ENCODE measurements around the gene LYZL6. TPM values are rescaled to one million over a fixed set of nuclear protein-coding genes. Genes with fewer than 3 reads are reported as not detected.
A peak's percentile ranks its signal among the peaks of the same experiment; 100 is the strongest.

Gene LYZL6
- polyA plus RNA-seq, 1 donor: not detected

DNA sequence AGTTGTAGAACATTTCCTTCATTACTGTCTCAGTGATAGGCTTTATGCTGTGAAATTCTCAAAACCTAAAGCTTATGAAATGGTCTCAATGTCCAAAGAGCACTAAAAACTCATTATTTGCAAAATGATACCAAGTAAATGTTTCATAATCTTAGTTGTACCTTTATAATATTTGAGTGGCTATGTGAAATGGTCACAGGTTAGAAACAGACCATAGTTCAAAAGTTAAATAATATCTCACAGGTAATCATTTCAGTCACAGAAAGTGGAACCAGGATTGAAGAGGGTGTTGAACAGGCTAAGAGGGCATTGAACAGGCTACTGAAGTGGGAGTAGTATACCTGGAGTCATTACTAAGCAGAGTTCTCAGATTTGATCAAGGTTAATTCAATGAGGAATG lies 15.8 kb downstream of the LYZL6 start:
- DNase-seq: peak; percentile 53 to 80
- no peaks in the 10 kb centered on the region for H3K9me3 ChIP-seq (ENCODE audit: control insufficient read depth, low read depth, low read length)
- H3K27ac ChIP-seq (ENCODE audit: low read length): peak overlapping the region; percentile 82
- H3K27me3 ChIP-seq (ENCODE audit: control insufficient read depth, insufficient read depth, low read length): no peaks in the 10 kb centered on the region
- H3K4me1 ChIP-seq (ENCODE audit: control insufficient read depth, insufficient read depth, low read length): peaks cover 9% of the 10 kb centered on the region
- no peak overlapping the region for H3K4me3 ChIP-seq (ENCODE audit: low read length)
- peaks cover 2% of the 10 kb centered on the region for H3K36me3 ChIP-seq (ENCODE audit: control insufficient read depth, insufficient read depth, low read length)

GRCh38 chr17:35923609-35924114 lies 19.9 kb downstream of the LYZL6 start:
- Histone ChIP-seq H3K27ac (ENCODE audit: low read length) (no peak overlapping the region), H3K9me3 (ENCODE audit: control insufficient read depth, low read depth, low read length) (no peaks in the 10 kb centered on the region), H3K36me3 (ENCODE audit: control insufficient read depth, insufficient read depth, low read length) (peaks cover 2% of the 10 kb centered on the region), H3K4me1 (ENCODE audit: control insufficient read depth, insufficient read depth, low read length) (peaks cover 4% of the 10 kb centered on the region), H3K4me3 (ENCODE audit: low read length) (no peak overlapping the region), H3K27me3 (ENCODE audit: control insufficient read depth, insufficient read depth, low read length) (no peaks in the 10 kb centered on the region)
- no CpG with 5 or more reads among the region's 6 CpGs for WGBS (ENCODE audit: insufficient coverage, low lambda C conversion rate)
- no peak for DNase-seq

- Histone ChIP-seq H3K27me3 (ENCODE audit: control insufficient read depth, insufficient read depth, low read length) (no peaks in the 10 kb centered on the region), H3K9me3 (ENCODE audit: control insufficient read depth, low read depth, low read length) (peaks cover 7% of the 10 kb centered on the region), H3K36me3 (ENCODE audit: control insufficient read depth, insufficient read depth, low read length) (peaks cover 2% of the 10 kb centered on the region), H3K4me3 (ENCODE audit: low read length) (no peak overlapping the region), H3K4me1 (ENCODE audit: control insufficient read depth, insufficient read depth, low read length) (peaks cover 13% of the 10 kb centered on the region), H3K27ac (ENCODE audit: low read length) (no peak overlapping the region)
- no peak for DNase-seq
- WGBS (ENCODE audit: insufficient coverage, low lambda C conversion rate): no CpG with 5 or more reads among the region's 1 CpG
These were observed 23.3 kb downstream of the LYZL6 start for GRCh38 chr17:35920229-35920628.

DNA sequence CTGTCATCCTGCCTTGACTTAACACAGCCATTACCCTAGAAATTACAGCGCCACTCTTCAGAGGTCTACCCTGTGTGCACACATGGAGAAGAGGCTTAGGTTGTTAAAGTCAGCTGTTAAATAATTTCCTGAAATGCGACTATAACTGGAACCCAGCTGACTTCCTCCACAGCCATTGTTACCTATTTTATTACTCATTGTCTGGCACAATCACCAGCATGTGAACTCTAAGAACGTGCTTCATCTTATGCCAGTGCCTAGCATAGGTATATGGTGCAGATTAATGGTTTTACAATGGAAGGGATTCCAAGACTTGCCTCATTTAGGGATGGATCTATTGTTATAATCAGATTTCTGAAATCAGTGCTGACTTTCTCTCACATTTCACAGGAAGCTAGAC lies 24.8 kb downstream of the LYZL6 start:
- no peak for DNase-seq
- WGBS (ENCODE audit: insufficient coverage, low lambda C conversion rate): no CpG with 5 or more reads among the region's 3 CpGs
- H3K36me3 ChIP-seq (ENCODE audit: control insufficient read depth, insufficient read depth, low read length): peaks cover 2% of the 10 kb centered on the region

DNA sequence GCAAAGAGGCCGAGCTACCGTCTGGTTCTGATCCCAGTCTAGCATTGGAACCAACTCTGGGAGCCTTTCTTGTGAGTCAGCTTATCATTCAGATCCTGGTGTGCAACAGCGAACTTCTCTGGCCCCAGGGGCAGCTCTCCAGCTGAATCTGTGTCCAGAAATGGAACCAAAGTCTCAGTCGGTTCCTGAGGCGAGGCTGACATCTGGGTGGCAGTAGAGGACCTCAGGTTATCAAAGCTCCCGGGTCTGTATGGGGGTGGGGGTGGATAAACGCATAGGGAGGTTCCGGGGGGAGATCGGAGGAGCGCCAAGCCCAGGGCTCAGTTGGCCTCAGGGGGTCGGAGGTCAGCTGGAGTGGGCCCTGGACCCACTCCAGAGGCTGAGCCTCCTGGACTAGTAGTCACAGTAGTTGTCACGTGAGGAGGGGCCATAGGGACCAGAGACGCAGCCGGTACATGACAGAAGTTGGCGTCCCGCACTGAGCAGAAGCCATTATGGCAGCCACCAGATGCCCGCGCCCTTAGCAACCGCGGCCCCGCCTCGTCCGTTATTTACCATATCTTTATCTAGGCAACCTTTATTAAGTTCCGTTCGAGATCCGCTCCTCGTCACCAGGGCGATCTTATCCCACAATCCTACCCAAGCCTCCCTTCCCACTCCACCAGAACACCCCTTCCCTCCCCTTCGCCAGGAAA lies 25.8 kb downstream of the LYZL6 start:
- H3K27ac ChIP-seq (ENCODE audit: low read length): no peak overlapping the region
- no peaks in the 10 kb centered on the region for H3K36me3 ChIP-seq (ENCODE audit: control insufficient read depth, insufficient read depth, low read length)
- no peak overlapping the region for H3K4me3 ChIP-seq (ENCODE audit: low read length)
- 92% methylated on average over 5 of the region's 29 CpGs for WGBS (ENCODE audit: insufficient coverage, low lambda C conversion rate)
- no peaks in the 10 kb centered on the region for H3K27me3 ChIP-seq (ENCODE audit: control insufficient read depth, insufficient read depth, low read length)
- DNase-seq: no peak
- H3K9me3 ChIP-seq (ENCODE audit: control insufficient read depth, low read depth, low read length): peaks cover 7% of the 10 kb centered on the region
- peaks cover 25% of the 10 kb centered on the region for H3K4me1 ChIP-seq (ENCODE audit: control insufficient read depth, insufficient read depth, low read length)

More for the DNA sequence above, 24.8 kb downstream of the LYZL6 start:
- no peaks in the 10 kb centered on the region for H3K27me3 ChIP-seq (ENCODE audit: control insufficient read depth, insufficient read depth, low read length)
- peaks cover 7% of the 10 kb centered on the region for H3K9me3 ChIP-seq (ENCODE audit: control insufficient read depth, low read depth, low read length)
- H3K27ac ChIP-seq (ENCODE audit: low read length): no peak overlapping the region
- H3K4me1 ChIP-seq (ENCODE audit: control insufficient read depth, insufficient read depth, low read length): peaks cover 25% of the 10 kb centered on the region
- no peak overlapping the region for H3K4me3 ChIP-seq (ENCODE audit: low read length)

GRCh38 chr17:35915153-35915964 lies 28.2 kb downstream of the LYZL6 start:
- H3K9me3 ChIP-seq (ENCODE audit: control insufficient read depth, low read depth, low read length): peaks cover 7% of the 10 kb centered on the region
- H3K27me3 ChIP-seq (ENCODE audit: control insufficient read depth, insufficient read depth, low read length): no peaks in the 10 kb centered on the region
- WGBS (ENCODE audit: insufficient coverage, low lambda C conversion rate): no CpG with 5 or more reads among the region's 3 CpGs
- H3K4me1 ChIP-seq (ENCODE audit: control insufficient read depth, insufficient read depth, low read length): peaks cover 25% of the 10 kb centered on the region
- DNase-seq: peak; percentile 77 to 90
- H3K4me3 ChIP-seq (ENCODE audit: low read length): no peak overlapping the region
- peak overlapping the region; percentile 95 for H3K27ac ChIP-seq (ENCODE audit: low read length)
- H3K36me3 ChIP-seq (ENCODE audit: control insufficient read depth, insufficient read depth, low read length): no peaks in the 10 kb centered on the region

DNA sequence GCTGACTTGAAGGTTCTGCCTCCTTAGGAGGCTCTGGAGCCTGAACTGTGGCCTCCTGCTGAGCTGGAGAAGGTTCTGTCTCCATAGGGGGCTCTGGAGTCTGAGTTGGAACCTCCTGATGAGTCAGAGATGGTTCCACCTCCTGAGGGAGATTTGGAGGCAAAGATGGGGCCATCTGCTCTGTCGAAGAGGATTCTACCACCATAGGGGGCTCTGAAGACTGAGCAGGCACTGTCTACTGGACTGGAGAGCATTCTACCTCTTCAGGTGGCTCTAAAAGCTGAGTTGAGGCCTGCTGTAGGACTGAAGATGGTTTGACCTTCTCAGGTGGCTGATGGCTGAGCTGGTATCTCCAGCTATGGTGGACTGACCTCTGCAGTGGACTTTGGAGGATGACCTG lies 29.2 kb downstream of the LYZL6 start:
- Histone ChIP-seq H3K9me3 (ENCODE audit: control insufficient read depth, low read depth, low read length) (peaks cover 7% of the 10 kb centered on the region), H3K27me3 (ENCODE audit: control insufficient read depth, insufficient read depth, low read length) (no peaks in the 10 kb centered on the region), H3K36me3 (ENCODE audit: control insufficient read depth, insufficient read depth, low read length) (no peaks in the 10 kb centered on the region), H3K4me3 (ENCODE audit: low read length) (no peak overlapping the region), H3K27ac (ENCODE audit: low read length) (peak overlapping the region; percentile 95), H3K4me1 (ENCODE audit: control insufficient read depth, insufficient read depth, low read length) (peaks cover 25% of the 10 kb centered on the region)
- no peak for DNase-seq
- WGBS (ENCODE audit: insufficient coverage, low lambda C conversion rate): no CpG with 5 or more reads among the region's 1 CpG

DNA sequence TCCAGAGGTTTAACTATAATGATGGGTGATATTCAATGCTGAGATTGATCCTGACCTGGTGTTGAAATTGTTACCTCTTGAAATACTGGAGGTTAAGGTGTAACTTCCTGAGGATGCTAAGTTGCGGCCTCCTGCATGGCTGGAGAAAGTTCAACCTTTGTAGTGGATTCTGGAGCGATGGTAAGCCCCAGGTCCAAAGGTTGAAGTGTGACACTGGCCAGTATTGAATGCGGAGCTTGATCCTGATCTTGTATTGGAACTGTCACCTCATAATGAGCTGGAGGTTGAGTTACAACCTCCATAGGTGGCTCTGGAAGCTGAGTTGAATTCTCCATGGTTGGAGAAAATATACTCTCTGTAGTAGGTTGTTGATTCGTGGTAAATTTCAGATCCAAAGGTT lies 29.9 kb downstream of the LYZL6 start:
- no CpG with 5 or more reads among the region's 4 CpGs for WGBS (ENCODE audit: insufficient coverage, low lambda C conversion rate)
- Histone ChIP-seq H3K36me3 (ENCODE audit: control insufficient read depth, insufficient read depth, low read length) (no peaks in the 10 kb centered on the region), H3K9me3 (ENCODE audit: control insufficient read depth, low read depth, low read length) (peaks cover 7% of the 10 kb centered on the region), H3K27ac (ENCODE audit: low read length) (peak overlapping the region; percentile 95), H3K27me3 (ENCODE audit: control insufficient read depth, insufficient read depth, low read length) (no peaks in the 10 kb centered on the region), H3K4me1 (ENCODE audit: control insufficient read depth, insufficient read depth, low read length) (peaks cover 25% of the 10 kb centered on the region), H3K4me3 (ENCODE audit: low read length) (no peak overlapping the region)
- peak in 1 of 2 donors; percentile 51 for DNase-seq

GRCh38 chr17:35912942-35913341 lies 30.6 kb downstream of the LYZL6 start:
- no peaks in the 10 kb centered on the region for H3K36me3 ChIP-seq (ENCODE audit: control insufficient read depth, insufficient read depth, low read length)
- no peak overlapping the region for H3K27ac ChIP-seq (ENCODE audit: low read length)
- DNase-seq: peak in 1 of 2 donors; percentile 40
- peaks cover 4% of the 10 kb centered on the region for H3K9me3 ChIP-seq (ENCODE audit: control insufficient read depth, low read depth, low read length)
- no peak overlapping the region for H3K4me3 ChIP-seq (ENCODE audit: low read length)
- H3K4me1 ChIP-seq (ENCODE audit: control insufficient read depth, insufficient read depth, low read length): peaks cover 25% of the 10 kb centered on the region
- WGBS (ENCODE audit: insufficient coverage, low lambda C conversion rate): no CpG with 5 or more reads among the region's 2 CpGs
- H3K27me3 ChIP-seq (ENCODE audit: control insufficient read depth, insufficient read depth, low read length): no peaks in the 10 kb centered on the region

DNA sequence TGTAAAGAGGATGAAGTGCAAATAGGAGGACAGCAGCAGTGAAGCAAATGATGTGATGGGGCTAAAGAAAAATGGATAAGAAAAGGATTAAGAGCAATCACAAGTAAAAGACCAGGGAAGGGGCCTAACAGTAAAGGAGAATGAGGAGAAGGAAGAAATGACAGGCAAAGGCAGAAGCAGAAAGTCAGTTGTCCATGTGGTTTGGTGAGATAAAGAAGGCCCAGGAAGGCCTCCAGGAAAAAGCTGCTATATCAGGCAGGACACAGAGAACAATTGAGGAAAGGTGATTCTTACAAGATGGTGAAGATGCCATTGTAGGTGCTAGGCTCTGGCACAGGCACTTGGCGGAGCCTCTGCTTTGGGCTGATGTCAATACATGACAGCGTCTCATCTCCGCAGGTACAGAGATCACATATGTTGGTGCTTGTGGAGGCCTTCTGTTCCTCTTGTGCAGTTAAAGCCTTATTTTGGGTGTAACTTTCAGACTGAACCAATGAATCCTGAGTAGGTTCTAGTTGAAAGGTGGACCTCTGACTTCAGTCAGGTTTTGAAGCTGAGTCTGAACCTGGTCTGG lies 31.1 kb downstream of the LYZL6 start:
- Histone ChIP-seq H3K4me3 (ENCODE audit: low read length) (no peak overlapping the region), H3K9me3 (ENCODE audit: control insufficient read depth, low read depth, low read length) (no peaks in the 10 kb centered on the region), H3K4me1 (ENCODE audit: control insufficient read depth, insufficient read depth, low read length) (peaks cover 25% of the 10 kb centered on the region), H3K36me3 (ENCODE audit: control insufficient read depth, insufficient read depth, low read length) (no peaks in the 10 kb centered on the region), H3K27ac (ENCODE audit: low read length) (no peak overlapping the region), H3K27me3 (ENCODE audit: control insufficient read depth, insufficient read depth, low read length) (no peaks in the 10 kb centered on the region)
- DNase-seq: no peak
- WGBS (ENCODE audit: insufficient coverage, low lambda C conversion rate): no CpG with 5 or more reads among the region's 3 CpGs

All from large intestine (tissue), 3 donors.